NT2/D1 (cell line): ENCODE results near the gene AGER.

Experiments
- DNase-seq: peaks from one replicate; pipeline ENCODE4 v3.0.0-alpha.2; 2011; ENCODE audit warnings: low read depth, low spot score
- H3K27me3 ChIP-seq: 2 replicates; pipeline ENCODE4 v1.6.0; 2011; ENCODE audit warnings: mild to moderate bottlenecking; ENCODE audit not compliant: insufficient read length, insufficient read depth
- H3K36me3 ChIP-seq: 2 replicates; pipeline ENCODE4 v1.6.1; 2011; ENCODE audit warnings: mild to moderate bottlenecking, low read length, mixed read lengths; ENCODE audit not compliant: insufficient read depth, insufficient read length
- H3K4me1 ChIP-seq: 2 replicates; pipeline ENCODE4 v1.5.1; 2011; ENCODE audit not compliant: insufficient read depth, insufficient read length
- H3K4me3 ChIP-seq: 2 replicates; pipeline ENCODE4 v1.5.1; 2011; ENCODE audit warnings: low read depth; ENCODE audit not compliant: insufficient read length
- H3K9ac ChIP-seq: 2 replicates; pipeline ENCODE4 v1.6.0; 2011; ENCODE audit warnings: low read depth; ENCODE audit not compliant: insufficient read length
- H3K9me3 ChIP-seq: 2 replicates; pipeline ENCODE4 v1.5.1; 2011; ENCODE audit warnings: mild to moderate bottlenecking, low read length; ENCODE audit not compliant: insufficient read depth
- SUZ12 ChIP-seq: IDR thresholded peaks from 2 replicates; pipeline ENCODE4 v1.6.1; 2011; ENCODE audit not compliant: insufficient read length, insufficient read depth; ENCODE audit errors: extremely low read depth
- YY1 ChIP-seq: IDR thresholded peaks from 2 replicates; pipeline ENCODE4 v1.6.1; 2011; ENCODE audit not compliant: insufficient read length, insufficient read depth
- ZNF274 ChIP-seq: IDR thresholded peaks from 2 replicates; pipeline ENCODE4 v1.6.1; 2011; ENCODE audit warnings: mild to moderate bottlenecking, low read depth, low read length

Gene AGER

DNA sequence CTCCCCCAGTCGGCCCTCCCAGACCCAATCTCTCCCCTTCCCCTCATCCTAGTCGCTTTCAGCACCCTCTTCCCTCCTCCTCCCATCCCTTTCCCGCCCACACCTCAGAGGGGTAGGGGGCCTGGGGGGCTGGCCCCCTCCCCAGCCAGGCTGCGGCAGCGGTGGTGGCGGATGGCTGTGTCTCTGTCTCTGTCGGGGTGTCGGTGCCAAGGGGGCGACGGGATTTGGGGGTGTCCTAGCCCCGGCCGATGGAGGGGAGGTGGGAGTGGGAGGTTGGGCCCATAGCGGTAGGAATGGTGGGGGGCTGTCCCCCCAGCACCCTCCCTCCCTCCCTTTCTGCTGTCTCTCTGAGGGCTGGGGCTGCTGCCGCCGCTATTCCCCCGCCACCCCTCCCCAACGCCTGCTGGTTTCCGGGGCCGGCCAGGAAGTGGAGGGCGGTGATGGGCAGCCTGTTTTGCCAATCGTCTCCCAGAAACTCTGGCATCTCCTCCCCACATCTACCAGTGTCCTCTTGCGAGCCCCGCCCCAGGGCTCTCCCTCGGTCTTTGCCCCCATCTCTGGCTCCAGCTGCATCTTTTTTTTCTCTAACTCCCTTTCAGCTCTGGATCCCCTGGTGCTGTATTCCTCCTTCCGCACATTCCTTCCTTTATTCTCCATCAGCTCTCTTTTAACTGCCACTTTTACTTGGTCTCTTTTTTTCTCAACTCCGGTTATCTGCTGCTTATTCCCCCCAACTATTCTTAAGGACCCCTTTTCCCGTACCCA lies 8.2 kb downstream of the AGER start, which contains the start of gene AGPAT1:
Gene AGPAT1 (minus strand): TSS at position 374 of the 765 bp plus-strand sequence. CDS start 4,588 bp downstream, outside the sequence.
- DNase-seq = peak; percentile 89
- Histone ChIP-seq H3K4me1 (no peaks in the 10 kb centered on the region), H3K4me3 (peak within 1 kb of the TSS; percentile 87), H3K27me3 (no peaks in the 10 kb centered on the region), H3K36me3 (peaks cover 39% of the 10 kb centered on the region), H3K9me3 (no peaks in the 10 kb centered on the region), H3K9ac (peak within 1 kb of the TSS; percentile 95)
- TF ChIP-seq ZNF274 (no peak), SUZ12 (no peak), YY1 (no peak)

DNA sequence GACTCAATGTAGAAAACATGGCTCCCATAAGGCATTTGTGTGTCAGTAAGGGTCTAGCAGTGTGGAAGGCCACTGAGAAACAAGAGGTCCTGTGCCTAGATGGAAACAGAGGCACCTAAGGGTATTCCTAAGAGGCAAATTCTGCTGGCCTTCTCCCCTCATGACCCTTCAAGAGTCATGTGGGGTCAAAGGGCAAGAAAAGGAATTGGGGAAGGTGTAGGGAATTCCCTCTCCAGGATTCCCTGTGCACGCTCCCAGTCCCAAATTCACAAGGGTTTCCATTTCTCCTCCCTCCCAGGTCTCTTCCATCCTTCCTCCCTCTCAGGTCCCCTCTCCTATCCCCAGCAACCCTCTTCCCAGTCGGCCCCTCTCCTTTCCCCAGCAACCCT lies 8.7 kb downstream of the AGER start:
- no peak for DNase-seq
- peak overlapping the region; percentile 95 for H3K9ac ChIP-seq
- no peaks in the 10 kb centered on the region for H3K4me1 ChIP-seq

DNA sequence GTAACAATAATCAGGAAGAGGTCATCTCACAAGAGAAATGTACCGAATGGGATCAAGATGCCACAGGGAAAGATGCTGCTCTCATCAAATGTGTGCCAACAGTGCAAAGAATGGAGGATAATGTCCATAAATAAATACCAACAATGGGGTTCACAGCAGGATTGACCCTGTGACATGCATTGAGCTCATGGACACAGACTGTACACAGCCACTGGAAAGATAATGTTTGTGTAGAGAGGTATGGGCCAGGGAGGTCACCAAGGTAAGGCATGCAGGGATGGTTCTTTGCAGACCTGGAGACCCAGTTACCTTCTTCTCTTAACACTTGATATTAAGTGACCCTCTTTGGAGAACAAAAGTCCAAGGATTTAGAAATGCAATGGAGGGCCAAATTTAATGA lies 9.6 kb downstream of the AGER start:
- no peak overlapping the region for H3K4me3 ChIP-seq
- H3K36me3 ChIP-seq = peaks cover 46% of the 10 kb centered on the region
- no peak for DNase-seq
- H3K9ac ChIP-seq = no peak overlapping the region
- H3K9me3 ChIP-seq = no peaks in the 10 kb centered on the region
- H3K27me3 ChIP-seq = no peaks in the 10 kb centered on the region
- no peaks in the 10 kb centered on the region for H3K4me1 ChIP-seq
- no peak for TF ChIP-seq SUZ12
- no peak for TF ChIP-seq YY1

More for the DNA sequence above, 8.7 kb downstream of the AGER start:
- TF ChIP-seq ZNF274 (no peak), YY1 (no peak), SUZ12 (no peak)
- H3K9me3 ChIP-seq = no peaks in the 10 kb centered on the region
- H3K4me3 ChIP-seq = peak overlapping the region; percentile 87
- H3K36me3 ChIP-seq = peaks cover 43% of the 10 kb centered on the region
- H3K27me3 ChIP-seq = no peaks in the 10 kb centered on the region

DNA sequence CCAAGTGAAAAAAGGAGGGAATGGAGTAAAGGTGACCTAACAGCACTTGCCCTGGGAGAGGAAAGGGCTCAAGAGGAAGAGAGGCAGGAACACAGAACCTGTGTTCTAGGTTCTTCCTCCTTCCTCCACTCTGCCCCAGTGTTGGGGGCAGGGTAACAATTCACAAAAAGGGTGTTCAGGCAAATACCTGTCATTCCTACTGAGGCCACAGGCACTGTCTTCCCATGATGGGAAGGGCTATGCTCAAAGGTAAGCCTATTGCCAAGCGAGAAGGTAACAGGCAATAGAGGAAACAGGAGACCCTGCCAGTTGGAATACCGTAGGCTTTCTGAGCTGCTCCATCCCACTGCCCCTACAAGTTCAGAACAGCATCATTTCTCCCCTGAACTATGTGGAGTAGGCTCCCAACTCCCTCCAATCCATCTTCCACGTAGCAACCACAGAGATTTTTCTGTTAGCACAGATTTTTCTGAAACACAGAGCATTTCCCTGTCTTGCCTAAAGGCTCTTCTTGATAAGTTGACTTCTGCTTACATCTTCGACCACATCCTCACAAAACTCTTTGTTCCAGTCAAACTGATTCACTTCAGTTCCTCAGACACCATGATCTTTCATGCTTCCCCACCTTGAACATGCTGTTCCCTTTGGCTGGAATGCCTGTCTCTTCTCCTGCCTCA lies 10.9 kb downstream of the AGER start:
- H3K4me3 ChIP-seq = no peak overlapping the region
- TF ChIP-seq YY1 (no peak), ZNF274 (no peak), SUZ12 (no peak)
- no peaks in the 10 kb centered on the region for H3K27me3 ChIP-seq
- DNase-seq = no peak
- no peaks in the 10 kb centered on the region for H3K9me3 ChIP-seq
- H3K36me3 ChIP-seq = peaks cover 57% of the 10 kb centered on the region
- H3K9ac ChIP-seq = no peak overlapping the region
- no peaks in the 10 kb centered on the region for H3K4me1 ChIP-seq

DNA sequence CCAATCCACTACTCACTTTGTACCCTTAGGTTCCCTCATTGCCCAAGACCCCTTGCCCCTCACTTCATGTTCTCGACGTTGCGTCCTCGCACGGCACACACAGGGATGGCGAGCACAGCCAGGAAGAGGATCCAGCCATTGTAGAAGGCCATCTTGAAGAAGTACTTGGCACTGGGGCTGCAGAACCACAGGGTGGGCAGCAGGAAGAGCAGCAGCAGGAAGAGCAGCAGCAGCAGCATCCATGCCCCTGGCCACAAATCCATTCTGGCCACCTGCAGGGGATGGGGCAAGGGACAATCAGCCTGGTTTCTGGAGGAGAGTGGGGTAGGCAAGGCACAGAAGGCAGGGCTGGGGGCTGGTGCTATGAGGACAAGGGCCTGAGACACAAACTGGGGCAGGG lies 12.8 kb downstream of the AGER start:
- Histone ChIP-seq H3K9me3 (no peaks in the 10 kb centered on the region), H3K36me3 (peaks cover 77% of the 10 kb centered on the region), H3K9ac (no peak overlapping the region), H3K27me3 (no peaks in the 10 kb centered on the region), H3K4me1 (no peaks in the 10 kb centered on the region), H3K4me3 (no peak overlapping the region)
- no peak for DNase-seq
- TF ChIP-seq SUZ12 = no peak
- TF ChIP-seq ZNF274 = no peak
- no peak for TF ChIP-seq YY1

DNA sequence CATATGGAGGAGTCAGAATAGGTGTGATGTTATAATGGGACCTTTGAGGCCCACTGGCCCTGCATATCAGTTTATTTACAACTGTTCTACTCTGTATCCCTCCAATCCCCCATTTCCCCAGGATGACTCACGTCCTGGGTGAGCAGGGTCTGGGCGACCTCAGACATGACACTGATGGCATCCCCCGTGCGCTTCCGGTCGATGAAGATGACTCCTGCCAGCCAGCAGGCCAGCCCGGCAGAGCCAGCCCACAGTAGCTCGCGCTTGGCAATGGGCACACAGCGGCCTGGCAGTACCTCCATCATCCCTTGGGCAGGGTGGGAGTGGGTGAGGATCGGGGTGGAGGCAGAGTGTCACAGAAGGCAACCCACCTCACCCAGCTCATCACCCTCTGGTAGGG lies 13.8 kb downstream of the AGER start:
- H3K4me3 ChIP-seq = no peak overlapping the region
- TF ChIP-seq ZNF274 = no peak
- no peak for TF ChIP-seq SUZ12
- no peak for TF ChIP-seq YY1
- H3K4me1 ChIP-seq = peaks cover 2% of the 10 kb centered on the region
- H3K9ac ChIP-seq = no peak overlapping the region
- DNase-seq = no peak
- H3K27me3 ChIP-seq = no peaks in the 10 kb centered on the region
- H3K36me3 ChIP-seq = peaks cover 83% of the 10 kb centered on the region
- H3K9me3 ChIP-seq = no peaks in the 10 kb centered on the region
